GM12801 (cell line): ENCODE measurements around the gene GYS1.
"Not testable (repeated sequence)": the region's sequence is repeated elsewhere in the genome, so short reads cannot be mapped to it uniquely, and the experiment has no call there.

Source experiments
- TF ChIP-seq, protein P1 (sequence below): IDR thresholded peaks from one replicate; pipeline ENCODE4 v1.5.1; 2011; ENCODE audit warnings: control low read depth; ENCODE audit not compliant: insufficient read length; ENCODE audit errors: extremely low read depth

GYS1 gene

GRCh38 chr19:48993175-48994034 is at the start of gene GYS1, which contains the start of gene RUVBL2:
Gene GYS1, minus strand, starts transcription at chr19:48993309. Its CDS starts 197 bp downstream, at chr19:48993112.
Gene RUVBL2, plus strand, starts transcription at chr19:48993887. Its CDS starts 25 bp downstream, at chr19:48993912.
- TF ChIP-seq, protein P1, sequence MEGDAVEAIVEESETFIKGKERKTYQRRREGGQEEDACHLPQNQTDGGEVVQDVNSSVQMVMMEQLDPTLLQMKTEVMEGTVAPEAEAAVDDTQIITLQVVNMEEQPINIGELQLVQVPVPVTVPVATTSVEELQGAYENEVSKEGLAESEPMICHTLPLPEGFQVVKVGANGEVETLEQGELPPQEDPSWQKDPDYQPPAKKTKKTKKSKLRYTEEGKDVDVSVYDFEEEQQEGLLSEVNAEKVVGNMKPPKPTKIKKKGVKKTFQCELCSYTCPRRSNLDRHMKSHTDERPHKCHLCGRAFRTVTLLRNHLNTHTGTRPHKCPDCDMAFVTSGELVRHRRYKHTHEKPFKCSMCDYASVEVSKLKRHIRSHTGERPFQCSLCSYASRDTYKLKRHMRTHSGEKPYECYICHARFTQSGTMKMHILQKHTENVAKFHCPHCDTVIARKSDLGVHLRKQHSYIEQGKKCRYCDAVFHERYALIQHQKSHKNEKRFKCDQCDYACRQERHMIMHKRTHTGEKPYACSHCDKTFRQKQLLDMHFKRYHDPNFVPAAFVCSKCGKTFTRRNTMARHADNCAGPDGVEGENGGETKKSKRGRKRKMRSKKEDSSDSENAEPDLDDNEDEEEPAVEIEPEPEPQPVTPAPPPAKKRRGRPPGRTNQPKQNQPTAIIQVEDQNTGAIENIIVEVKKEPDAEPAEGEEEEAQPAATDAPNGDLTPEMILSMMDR: no peak

DNA sequence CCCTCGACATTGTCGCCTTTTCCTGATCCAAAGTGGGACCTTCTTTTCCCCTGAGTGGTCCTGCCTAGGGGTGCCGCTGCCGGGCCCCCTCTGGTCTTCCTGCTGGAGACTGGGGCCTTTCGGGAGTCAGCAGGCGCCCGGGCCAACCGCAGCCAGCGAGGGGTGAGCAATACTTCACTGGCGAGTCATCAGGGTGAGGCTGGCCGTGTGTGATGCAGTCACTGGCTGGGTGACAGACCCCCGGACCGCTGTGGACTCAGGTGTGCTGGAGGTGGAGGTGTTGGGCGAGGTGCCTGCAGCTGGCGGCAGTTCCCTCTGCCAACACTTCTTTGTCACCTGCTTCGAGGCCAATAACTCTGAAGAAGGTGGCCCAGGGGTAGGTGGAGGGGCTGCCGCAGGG is 49.1 kb upstream of the GYS1 start:
- TF ChIP-seq, protein P1: no peak

DNA sequence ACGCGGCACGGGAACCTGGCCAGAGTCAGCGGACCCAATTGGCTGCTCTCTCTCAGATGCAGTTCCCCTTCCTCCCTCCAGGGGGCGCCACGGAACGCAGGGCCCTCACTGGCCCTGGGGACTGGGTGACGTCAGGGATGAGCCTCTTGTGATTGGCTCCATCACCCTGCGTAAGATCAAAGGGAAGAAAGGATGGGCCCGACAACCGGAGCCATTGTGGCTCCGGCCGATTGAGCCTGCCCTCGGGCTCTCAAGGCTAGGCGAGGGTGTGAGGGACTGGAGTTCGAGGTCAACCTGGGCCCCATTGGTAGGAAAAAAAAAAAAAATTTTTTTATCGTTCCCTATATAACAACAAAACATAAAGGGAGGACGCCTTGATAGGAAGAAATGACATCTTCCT is 43.7 kb upstream of the GYS1 start, which contains the start of gene CGB1:
Gene CGB1 (minus strand): TSS at position 81 of the 400 bp plus-strand sequence. CDS start 184 bp downstream, outside the sequence.
- TF ChIP-seq, protein P1: not testable (repeated sequence)

GRCh38 chr19:49031642-49032301 is 38.7 kb upstream of the GYS1 start, which contains the start of gene CGB2:
Gene CGB2, plus strand, starts transcription at chr19:49031890. Its CDS starts 206 bp downstream, at chr19:49032096.
- TF ChIP-seq, protein P1: not testable (repeated sequence)

- TF ChIP-seq, protein P1: not testable (repeated sequence)
These were observed 31.1 kb upstream of the GYS1 start, which contains the start of gene CGB3 for GRCh38 chr19:49024233-49024632. Gene CGB3, minus strand, starts transcription at chr19:49024333. Its CDS starts 362 bp downstream, at chr19:49023971.

DNA sequence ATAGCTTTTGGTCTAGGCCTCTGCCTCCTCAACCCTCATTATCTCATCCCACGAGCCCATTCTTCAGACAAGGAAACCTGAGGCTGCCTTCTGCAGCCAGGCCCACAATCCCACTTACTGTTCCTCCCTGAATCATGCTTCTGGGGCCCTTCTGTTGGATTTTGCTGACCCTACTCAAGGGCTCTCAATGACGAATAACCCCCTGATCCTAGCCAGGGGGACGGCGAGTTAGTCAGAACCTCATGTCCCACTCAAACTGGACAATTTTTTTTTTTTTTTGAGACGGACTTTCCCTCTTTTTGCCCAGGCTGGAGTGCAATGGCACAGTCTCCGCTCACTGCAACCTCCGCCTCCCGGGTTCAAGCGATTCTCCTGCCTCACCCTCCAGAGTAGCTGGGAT is 29.0 kb upstream of the GYS1 start:
- TF ChIP-seq, protein P1: no peak
